ENCODE data around the gene TUT7.
"Not testable (repeated sequence)": the region's sequence is repeated elsewhere in the genome, so short reads cannot be mapped to it uniquely, and the experiment has no call there.

Gene TUT7

GRCh38 chr9:86303316-86303975 is 50.8 kb downstream of the TUT7 start:
- DNase-seq: no peak

GRCh38 chr9:86301686-86302085 is 52.5 kb downstream of the TUT7 start:
- DNase-seq: no peak

- no peak for DNase-seq
Observed at GRCh38 chr9:86300701-86301100, 53.5 kb downstream of the TUT7 start.

DNA sequence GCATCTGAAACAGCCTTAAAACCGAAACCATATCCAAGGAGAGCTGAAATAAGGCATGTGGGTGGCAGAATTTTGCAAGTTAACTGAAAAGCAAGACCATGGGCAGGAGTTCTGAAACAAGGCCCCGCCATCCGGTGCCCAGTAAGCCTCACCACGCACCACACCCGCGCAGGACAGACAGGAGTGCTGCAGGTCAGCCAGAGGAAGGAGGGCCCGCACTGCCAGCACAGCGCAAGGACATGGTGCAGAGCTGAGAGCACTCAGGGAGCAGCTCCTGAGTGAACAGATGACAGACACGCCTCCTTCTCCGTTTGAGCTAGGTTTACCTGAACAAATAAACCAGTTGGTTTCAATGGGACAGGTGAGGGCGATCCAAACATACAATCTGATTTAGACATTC is 55.3 kb downstream of the TUT7 start:
- DNase-seq: no peak

DNA sequence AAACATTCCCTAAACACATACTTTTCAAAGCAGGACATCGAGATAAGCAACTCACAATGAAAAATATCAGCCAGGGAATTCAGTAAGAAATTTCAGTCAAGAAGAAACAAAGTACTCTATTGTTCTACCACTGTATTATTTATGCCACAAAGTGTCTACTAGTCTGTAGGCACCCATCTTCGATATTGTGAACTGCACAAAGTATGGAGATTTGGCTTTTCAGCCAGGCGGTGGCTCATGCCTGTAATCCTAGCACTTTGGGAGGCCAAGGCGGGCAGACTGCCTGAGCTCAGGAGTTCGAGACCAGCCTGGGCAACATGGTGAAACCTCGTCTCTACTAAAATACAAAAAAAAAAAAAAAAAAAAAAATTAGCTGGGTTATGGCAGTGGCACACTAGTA is 63.9 kb downstream of the TUT7 start:
- not testable (repeated sequence) for DNase-seq

GRCh38 chr9:86288499-86289198 is 65.6 kb downstream of the TUT7 start:
- DNase-seq: no peak

DNA sequence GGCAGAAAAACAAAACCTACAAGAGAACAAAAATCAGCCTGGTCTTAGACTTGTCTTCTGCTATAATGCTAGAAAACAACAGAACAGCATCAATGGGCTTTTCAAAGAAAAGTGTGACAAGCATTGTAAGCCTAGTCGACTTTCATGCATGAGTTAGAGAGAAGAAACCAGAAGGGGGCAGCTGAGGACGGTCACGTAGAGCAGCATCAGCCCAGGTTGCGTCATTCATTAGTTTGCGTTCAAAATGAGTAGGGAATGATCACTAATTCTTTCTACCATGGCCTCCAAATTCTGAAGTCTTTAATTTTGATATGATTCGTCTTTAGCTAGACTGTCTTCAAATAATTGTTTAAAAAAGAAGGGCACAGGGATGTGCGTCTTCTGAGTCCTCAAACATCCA is 67.2 kb downstream of the TUT7 start:
- no peak for DNase-seq

DNA sequence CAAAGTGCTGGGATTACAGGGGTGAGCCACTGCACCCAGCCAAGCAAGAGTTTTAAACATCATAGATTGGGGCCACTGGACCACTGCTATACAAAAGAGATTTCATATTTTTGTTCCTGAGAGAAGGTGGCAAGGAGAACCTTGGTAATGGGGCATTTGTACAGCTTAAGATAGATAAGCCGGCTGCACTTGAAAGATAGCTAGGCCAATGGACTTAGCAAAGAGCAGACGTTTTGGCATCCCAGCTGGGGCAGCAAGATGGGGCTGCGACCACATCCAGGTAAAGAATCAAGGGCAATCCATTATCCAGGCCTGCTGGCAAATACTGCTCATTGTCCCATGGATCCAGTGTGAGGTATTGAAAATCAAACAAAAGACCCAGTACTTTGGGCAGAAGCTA is 67.9 kb downstream of the TUT7 start:
- DNase-seq: no peak

DNA sequence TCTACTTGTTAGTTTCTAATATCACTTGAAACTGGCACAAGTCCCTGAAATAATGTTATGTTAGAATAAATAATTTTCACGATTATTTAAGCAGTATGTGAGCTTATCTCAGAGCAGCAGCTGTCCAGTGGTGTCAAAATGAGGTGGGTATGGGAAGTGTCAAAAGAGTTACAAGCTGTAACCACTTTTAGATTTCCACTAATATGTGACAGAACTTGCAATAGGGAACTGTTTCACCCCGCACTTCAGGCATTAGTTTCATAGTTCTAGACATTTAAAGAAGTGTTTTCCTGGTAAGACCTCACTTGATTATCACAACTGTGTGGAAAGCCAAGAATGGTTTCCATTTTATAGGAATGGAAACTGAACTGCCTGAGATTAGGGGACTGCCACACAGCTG is 68.9 kb downstream of the TUT7 start:
- no peak for DNase-seq

GRCh38 chr9:86282979-86283535 is 71.2 kb downstream of the TUT7 start:
- peak; percentile 56 for DNase-seq

DNA sequence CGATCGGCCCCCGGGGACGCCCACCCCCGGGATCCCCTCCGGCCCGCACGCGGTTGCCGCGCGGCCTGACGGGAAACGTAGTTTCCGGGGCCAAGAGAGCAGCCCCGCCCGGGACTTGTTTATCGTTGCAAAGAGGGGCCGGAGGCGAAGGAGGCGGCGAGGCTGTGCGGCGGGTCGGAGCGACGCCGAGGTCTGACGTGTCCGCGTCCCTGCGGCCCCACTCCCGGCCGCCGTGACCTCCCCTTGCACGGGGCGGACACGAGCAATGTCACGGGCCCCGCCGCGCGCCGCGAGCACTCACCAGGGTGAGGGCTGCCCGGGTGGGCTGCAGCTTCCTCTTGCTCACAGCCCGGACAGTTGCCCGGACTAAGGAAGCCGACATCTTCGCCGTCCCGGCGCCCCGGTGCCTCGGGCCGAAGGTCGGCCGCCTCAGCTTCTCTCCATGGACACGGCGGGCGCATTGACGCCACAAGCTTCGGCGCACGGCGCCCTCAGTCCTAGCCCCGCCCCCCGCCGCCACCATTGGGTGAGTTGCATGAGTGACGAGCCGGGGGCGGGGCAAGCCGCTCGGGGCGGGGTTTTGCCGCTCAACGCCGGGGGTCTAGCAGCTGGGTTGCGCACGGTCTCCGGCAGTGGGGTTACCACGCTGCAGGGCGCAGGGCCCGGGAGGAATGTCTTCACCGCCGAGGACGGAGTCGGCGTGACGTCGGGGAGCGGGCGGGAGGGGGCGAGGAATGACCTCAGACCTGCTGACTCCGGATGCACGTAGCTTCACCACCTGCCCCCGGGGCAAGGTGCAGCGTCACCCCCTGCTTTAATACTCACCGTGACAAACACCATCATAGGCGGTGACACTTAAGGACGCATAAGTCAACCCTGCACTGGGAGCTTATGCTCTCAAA is 71.9 kb downstream of the TUT7 start, which contains the start of gene ISCA1:
ISCA1 (minus strand) TSS at position 462 of the 902 bp plus-strand sequence; CDS start at position 382, 80 bp downstream.
- DNase-seq: peak; percentile 96

- DNase-seq: peak; percentile 46
Observed at GRCh38 chr9:86281593-86282076, 72.6 kb downstream of the TUT7 start.

GRCh38 chr9:86280580-86280979 is 73.6 kb downstream of the TUT7 start:
- no peak for DNase-seq

GRCh38 chr9:86279839-86280238 is 74.4 kb downstream of the TUT7 start:
- DNase-seq: no peak

DNA sequence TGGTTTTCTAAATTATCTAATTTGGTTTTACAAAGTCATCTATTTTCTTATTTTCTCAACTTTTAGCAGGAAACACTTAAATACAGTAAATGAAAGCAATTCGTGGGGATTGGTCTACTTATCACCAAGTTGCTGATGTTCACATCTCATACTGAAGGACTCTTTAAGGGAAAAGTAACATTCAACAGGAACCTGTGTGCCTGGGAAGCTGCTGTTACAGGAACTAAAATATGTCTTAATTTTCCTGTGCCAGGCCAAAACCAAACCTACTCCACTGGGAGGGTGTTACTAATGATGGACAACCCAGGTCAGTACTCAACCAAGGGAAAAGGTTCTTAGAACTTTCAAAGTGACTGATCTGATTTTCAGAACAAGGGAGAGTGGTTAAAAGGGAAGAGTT is 77.1 kb downstream of the TUT7 start:
- DNase-seq: no peak

DNA sequence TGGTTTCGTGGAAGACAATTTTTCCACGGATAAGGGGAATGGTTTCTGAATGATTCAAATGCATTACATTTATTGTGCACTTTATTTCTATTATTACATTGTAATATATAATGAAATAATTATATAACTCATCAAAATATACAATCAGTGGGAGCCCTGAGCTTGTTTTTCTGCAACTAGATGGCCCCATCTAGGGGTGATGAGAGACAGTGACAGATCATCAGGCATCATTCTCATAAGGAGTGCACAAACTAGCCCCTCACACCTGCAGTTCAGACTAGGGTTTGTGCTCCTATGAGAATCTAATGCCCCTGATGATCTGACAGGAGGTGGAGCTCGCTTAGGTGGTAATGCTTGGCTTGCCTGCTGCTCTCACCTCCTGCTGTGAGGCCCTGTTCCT is 78.2 kb downstream of the TUT7 start:
- DNase-seq: no peak

GRCh38 chr9:86274821-86275643 is 79.2 kb downstream of the TUT7 start:
- DNase-seq: no peak

- no peak for DNase-seq
Observed at GRCh38 chr9:86272221-86272620, 82.0 kb downstream of the TUT7 start.

DNA sequence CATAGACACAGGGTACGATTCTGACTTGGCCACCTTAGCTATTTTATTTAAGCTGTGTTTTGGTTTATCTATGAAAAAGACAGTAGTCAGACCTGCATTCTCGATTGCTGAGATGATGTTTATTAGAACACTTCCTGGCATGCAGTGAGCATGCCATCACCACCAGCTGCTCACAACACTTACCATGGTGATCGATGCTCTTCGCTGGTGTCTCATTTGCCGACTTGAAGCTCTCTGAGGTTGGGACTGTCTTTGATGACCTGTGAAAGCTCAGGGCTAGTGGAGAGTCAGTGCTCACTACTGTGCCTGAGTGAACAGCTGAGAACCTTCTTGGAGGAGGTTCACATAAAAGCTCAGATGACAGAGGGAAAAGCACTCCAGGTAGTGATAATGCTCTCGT is 90.3 kb downstream of the TUT7 start:
- DNase-seq: no peak

DNA sequence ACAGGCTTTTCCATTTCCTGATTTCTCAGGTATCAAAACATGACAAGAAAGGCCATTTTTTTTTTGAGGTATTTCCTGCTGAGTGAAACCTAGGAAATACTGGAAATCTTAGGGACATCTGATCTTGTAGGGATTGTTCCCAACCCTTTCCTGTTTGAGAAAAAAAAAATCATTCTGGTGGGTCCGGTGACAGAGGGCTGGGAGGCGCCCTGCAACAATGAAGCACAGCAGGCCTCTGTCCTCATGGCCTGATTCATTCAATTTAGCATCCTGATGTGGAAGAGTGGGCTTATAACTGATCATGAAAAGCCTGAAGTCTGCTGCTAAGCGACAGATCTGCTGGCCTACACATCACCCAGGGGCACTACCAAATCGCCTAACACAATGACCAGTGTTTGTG is 91.7 kb downstream of the TUT7 start:
- DNase-seq: no peak

DNA sequence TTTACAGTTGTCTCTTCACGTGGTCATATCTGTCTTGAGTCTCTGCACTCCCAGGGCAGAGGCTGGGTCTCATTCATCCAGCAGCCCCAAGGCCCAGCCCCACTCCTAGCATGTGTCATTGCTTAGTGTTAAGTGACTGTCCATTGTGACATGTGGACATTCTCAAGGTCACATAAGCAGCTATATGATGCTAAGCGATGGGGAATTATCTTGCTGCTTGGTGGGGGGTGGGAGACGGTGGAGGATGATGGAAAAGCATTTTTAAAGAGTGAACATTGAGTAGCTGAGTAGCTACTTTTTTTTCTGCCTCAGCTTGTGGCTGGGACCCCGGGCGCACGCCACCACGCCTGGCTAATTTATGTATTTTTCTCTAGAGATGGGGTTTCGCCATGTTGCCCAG is 94.7 kb downstream of the TUT7 start, which contains the start of gene C9orf153:
C9orf153 (minus strand) TSS at position 101 of the 400 bp plus-strand sequence. CDS start 30,054 bp downstream, outside the sequence.
- no peak for DNase-seq

GRCh38 chr9:86257391-86257790 is 96.8 kb downstream of the TUT7 start:
- DNase-seq: no peak
